Activated naive CD8-positive, alpha-beta T cell treated with anti-CD3 and anti-CD28 coated beads for 36 hours (primary cell): ENCODE results near the gene HMGN4. TPM values are rescaled to one million over a fixed set of nuclear protein-coding genes. Genes with fewer than 3 reads are reported as not detected.
"Not testable (repeated sequence)": the region's sequence is repeated elsewhere in the genome, so short reads cannot be mapped to it uniquely, and the experiment has no call there.

Experiments
- DNase-seq: peaks from one replicate; pipeline ENCODE4 v3.0.0; 2021
- H3K27ac Mint-ChIP-seq: one replicate; pipeline ENCODE4 v1.8.0; 2022; ENCODE audit warnings: mild to moderate bottlenecking, moderate library complexity, mixed read lengths
- H3K27me3 Mint-ChIP-seq: one replicate; pipeline ENCODE4 v1.8.0; 2022; ENCODE audit warnings: mild to moderate bottlenecking, mixed read lengths
- H3K36me3 Mint-ChIP-seq: one replicate; pipeline ENCODE4 v1.8.0; 2021; ENCODE audit warnings: mild to moderate bottlenecking, mixed read lengths
- H3K4me1 Mint-ChIP-seq: one replicate; pipeline ENCODE4 v1.8.0; 2021; ENCODE audit warnings: mixed read lengths
- H3K4me3 Mint-ChIP-seq: one replicate; pipeline ENCODE4 v1.8.0; 2022; ENCODE audit warnings: mild to moderate bottlenecking, moderate library complexity, mixed read lengths
- H3K9me3 Mint-ChIP-seq: one replicate; pipeline ENCODE4 v1.8.0; 2022; ENCODE audit warnings: mixed read lengths
- total RNA-seq, 2 experiments: library from RNA; stranded (reverse); gene quantifications; one replicate each; pipeline ENCODE4 v1.2.3, GENCODE V29; 2021

HMGN4 gene
- total RNA-seq, 2 experiments from 2014 or later, result 89.2 to 90.1 TPM

GRCh38 chr6:26516481-26517427 is 21.4 kb upstream of the HMGN4 start:
- Mint-ChIP-seq H3K4me1 (peaks cover 15% of the 10 kb centered on the region), H3K27ac (no peak overlapping the region), H3K9me3 (peaks cover 1% of the 10 kb centered on the region), H3K36me3 (peaks cover 3% of the 10 kb centered on the region), H3K4me3 (no peak overlapping the region), H3K27me3 (peaks cover 4% of the 10 kb centered on the region)
- DNase-seq, result no peak

- Mint-ChIP-seq H3K4me3 (no peak overlapping the region), H3K27me3 (peaks cover 4% of the 10 kb centered on the region), H3K4me1 (peaks cover 32% of the 10 kb centered on the region), H3K9me3 (peaks cover 1% of the 10 kb centered on the region), H3K36me3 (peaks cover 3% of the 10 kb centered on the region), H3K27ac (no peak overlapping the region)
- no peak for DNase-seq
These were observed 18.8 kb upstream of the HMGN4 start for GRCh38 chr6:26519359-26519758.

- no peak for DNase-seq
- Mint-ChIP-seq H3K9me3 (peaks cover 1% of the 10 kb centered on the region), H3K27ac (peak overlapping the region; percentile 92), H3K4me1 (peaks cover 32% of the 10 kb centered on the region), H3K4me3 (peak overlapping the region; percentile 76), H3K36me3 (peaks cover 6% of the 10 kb centered on the region), H3K27me3 (peaks cover 4% of the 10 kb centered on the region)
These were observed 17.8 kb upstream of the HMGN4 start for GRCh38 chr6:26520237-26520849.

GRCh38 chr6:26520850-26521599 is 17.1 kb upstream of the HMGN4 start:
- H3K27ac Mint-ChIP-seq, result peak overlapping the region; percentile 85
- DNase-seq, result peak; percentile 77
- peak overlapping the region; percentile 83 for H3K4me3 Mint-ChIP-seq
- peaks cover 1% of the 10 kb centered on the region for H3K9me3 Mint-ChIP-seq
- H3K4me1 Mint-ChIP-seq, result peaks cover 35% of the 10 kb centered on the region
- peaks cover 6% of the 10 kb centered on the region for H3K36me3 Mint-ChIP-seq
- H3K27me3 Mint-ChIP-seq, result peaks cover 4% of the 10 kb centered on the region

GRCh38 chr6:26521600-26522391 is 16.4 kb upstream of the HMGN4 start:
- DNase-seq, result peak; percentile 79
- Mint-ChIP-seq H3K4me1 (peaks cover 35% of the 10 kb centered on the region), H3K4me3 (peak overlapping the region; percentile 83), H3K27me3 (peaks cover 4% of the 10 kb centered on the region), H3K27ac (peak overlapping the region; percentile 85), H3K36me3 (peaks cover 6% of the 10 kb centered on the region), H3K9me3 (peaks cover 1% of the 10 kb centered on the region)

- not testable (repeated sequence) for H3K9me3 Mint-ChIP-seq, DNase-seq, H3K36me3 Mint-ChIP-seq, H3K27me3 Mint-ChIP-seq
- Mint-ChIP-seq H3K4me3 (peak overlapping the region; percentile 81), H3K27ac (peak overlapping the region; percentile 85), H3K4me1 (peaks cover 35% of the 10 kb centered on the region)
These were observed 15.5 kb upstream of the HMGN4 start for GRCh38 chr6:26522486-26523228.

- H3K4me1 Mint-ChIP-seq, result peaks cover 37% of the 10 kb centered on the region
- not testable (repeated sequence) for H3K4me3 Mint-ChIP-seq, H3K9me3 Mint-ChIP-seq, H3K27ac Mint-ChIP-seq, H3K27me3 Mint-ChIP-seq, H3K36me3 Mint-ChIP-seq, DNase-seq
These were observed 13.9 kb upstream of the HMGN4 start for GRCh38 chr6:26524314-26524713.

GRCh38 chr6:26524722-26525370 is 13.3 kb upstream of the HMGN4 start:
- H3K4me3 Mint-ChIP-seq, result no peak overlapping the region
- peaks cover 36% of the 10 kb centered on the region for H3K4me1 Mint-ChIP-seq
- peaks cover 4% of the 10 kb centered on the region for H3K27me3 Mint-ChIP-seq
- H3K36me3 Mint-ChIP-seq, result peaks cover 6% of the 10 kb centered on the region
- peaks cover 1% of the 10 kb centered on the region for H3K9me3 Mint-ChIP-seq
- no peak overlapping the region for H3K27ac Mint-ChIP-seq
- DNase-seq, result no peak

GRCh38 chr6:26525838-26526237 is 12.3 kb upstream of the HMGN4 start:
- DNase-seq, result no peak
- H3K36me3 Mint-ChIP-seq, result peaks cover 6% of the 10 kb centered on the region
- peaks cover 4% of the 10 kb centered on the region for H3K27me3 Mint-ChIP-seq
- H3K4me1 Mint-ChIP-seq, result peaks cover 29% of the 10 kb centered on the region
- H3K27ac Mint-ChIP-seq, result no peak overlapping the region
- peaks cover 1% of the 10 kb centered on the region for H3K9me3 Mint-ChIP-seq
- H3K4me3 Mint-ChIP-seq, result no peak overlapping the region

GRCh38 chr6:26526928-26527327 is 11.2 kb upstream of the HMGN4 start:
- Mint-ChIP-seq H3K4me3 (no peak overlapping the region), H3K27ac (no peak overlapping the region), H3K36me3 (peaks cover 3% of the 10 kb centered on the region), H3K9me3 (no peaks in the 10 kb centered on the region), H3K27me3 (no peaks in the 10 kb centered on the region), H3K4me1 (peaks cover 29% of the 10 kb centered on the region)
- no peak for DNase-seq

- H3K4me1 Mint-ChIP-seq, result peaks cover 33% of the 10 kb centered on the region
- H3K4me3 Mint-ChIP-seq, result no peak overlapping the region
- peaks cover 2% of the 10 kb centered on the region for H3K36me3 Mint-ChIP-seq
- peaks cover 4% of the 10 kb centered on the region for H3K27me3 Mint-ChIP-seq
- no peaks in the 10 kb centered on the region for H3K9me3 Mint-ChIP-seq
- no peak overlapping the region for H3K27ac Mint-ChIP-seq
- no peak for DNase-seq
These were observed 8.0 kb upstream of the HMGN4 start for GRCh38 chr6:26530203-26530602.

- peaks cover 39% of the 10 kb centered on the region for H3K4me1 Mint-ChIP-seq
- H3K27ac Mint-ChIP-seq, result peak overlapping the region; percentile 95
- peaks cover 4% of the 10 kb centered on the region for H3K27me3 Mint-ChIP-seq
- H3K4me3 Mint-ChIP-seq, result no peak overlapping the region
- H3K9me3 Mint-ChIP-seq, result no peaks in the 10 kb centered on the region
- peaks cover 2% of the 10 kb centered on the region for H3K36me3 Mint-ChIP-seq
- no peak for DNase-seq
These were observed 6.3 kb upstream of the HMGN4 start for GRCh38 chr6:26531897-26532296.

- H3K27ac Mint-ChIP-seq, result peak overlapping the region; percentile 95
- H3K4me1 Mint-ChIP-seq, result peaks cover 46% of the 10 kb centered on the region
- H3K27me3 Mint-ChIP-seq, result peaks cover 12% of the 10 kb centered on the region
- peaks cover 4% of the 10 kb centered on the region for H3K36me3 Mint-ChIP-seq
- DNase-seq, result peak; percentile 85
- H3K9me3 Mint-ChIP-seq, result no peaks in the 10 kb centered on the region
- H3K4me3 Mint-ChIP-seq, result peak overlapping the region; percentile 97
These were observed 5.3 kb upstream of the HMGN4 start for GRCh38 chr6:26532699-26533531.
